Ovary (tissue), 3 donors: ENCODE results near the gene COPA.

Source experiments
- CTCF ChIP-seq, 3 donors: fragments of 450-650 bp in 2 of 3; fragments of 200-600 bp in 1 of 3; IDR thresholded peaks; one replicate each; pipeline versions ENCODE4 v1.5.1 to v1.8.0; 2016 to 2022; ENCODE audit warnings: antibody characterized with exemption in 3 of 3, mild to moderate bottlenecking in 1 of 3
- EP300 ChIP-seq: sonication (generic); formaldehyde crosslinking; IDR thresholded peaks from one replicate; pipeline ENCODE4 v1.6.1; 2017; ENCODE audit warnings: antibody characterized with exemption
- POLR2A ChIP-seq: fragments of 450-650 bp; IDR thresholded peaks from one replicate; pipeline ENCODE4 v1.6.1; 2017; ENCODE audit warnings: antibody characterized with exemption, mild to moderate bottlenecking, moderate library complexity
- donor health status: DM: no; HTN: no; CAD: no.

- TF ChIP-seq CTCF (IDR thresholded peaks at IDR 0.05): no peak
- TF ChIP-seq POLR2A: no peak
- TF ChIP-seq EP300: no peak
Measured at GRCh38 chr1:160344936-160345335, 1.9 kb upstream of the COPA start.
